NB4 (cell line): ENCODE results near the gene ASIC2.
A peak's percentile ranks its signal among the peaks of the same experiment; 100 is the strongest.

Source experiments
- DNase-seq: peaks from one replicate; pipeline ENCODE4 v3.0.0; 2010; ENCODE audit warnings: low read depth
- H3K4me3 ChIP-seq: one replicate; pipeline ENCODE4 v1.5.1; 2011; ENCODE audit warnings: mild to moderate bottlenecking, low read depth, low read length, moderate library complexity
- MAX ChIP-seq: IDR thresholded peaks from 2 replicates; pipeline ENCODE4 v1.6.1; 2011; ENCODE audit warnings: low read depth, low read length
- MYC ChIP-seq: IDR thresholded peaks from 2 replicates; pipeline ENCODE4 v1.6.1; 2011; ENCODE audit warnings: low read depth, low read length
- POLR2A ChIP-seq: IDR thresholded peaks from 2 replicates; pipeline ENCODE4 v1.6.1; 2011; ENCODE audit warnings: mild to moderate bottlenecking; ENCODE audit not compliant: insufficient read length; ENCODE audit errors: extremely low read depth
- TF ChIP-seq, protein P1 (sequence below): IDR thresholded peaks from one replicate; pipeline ENCODE4 v1.5.1; 2012; ENCODE audit warnings: low read depth, low read length

ASIC2 gene

GRCh38 chr17:33038740-33039139 lies 254.4 kb downstream of the ASIC2 start:
- H3K4me3 ChIP-seq = no peak overlapping the region
- DNase-seq = peak; percentile 52
- TF ChIP-seq MYC (no peak), POLR2A (no peak), MAX (no peak)
- TF ChIP-seq, protein P1, sequence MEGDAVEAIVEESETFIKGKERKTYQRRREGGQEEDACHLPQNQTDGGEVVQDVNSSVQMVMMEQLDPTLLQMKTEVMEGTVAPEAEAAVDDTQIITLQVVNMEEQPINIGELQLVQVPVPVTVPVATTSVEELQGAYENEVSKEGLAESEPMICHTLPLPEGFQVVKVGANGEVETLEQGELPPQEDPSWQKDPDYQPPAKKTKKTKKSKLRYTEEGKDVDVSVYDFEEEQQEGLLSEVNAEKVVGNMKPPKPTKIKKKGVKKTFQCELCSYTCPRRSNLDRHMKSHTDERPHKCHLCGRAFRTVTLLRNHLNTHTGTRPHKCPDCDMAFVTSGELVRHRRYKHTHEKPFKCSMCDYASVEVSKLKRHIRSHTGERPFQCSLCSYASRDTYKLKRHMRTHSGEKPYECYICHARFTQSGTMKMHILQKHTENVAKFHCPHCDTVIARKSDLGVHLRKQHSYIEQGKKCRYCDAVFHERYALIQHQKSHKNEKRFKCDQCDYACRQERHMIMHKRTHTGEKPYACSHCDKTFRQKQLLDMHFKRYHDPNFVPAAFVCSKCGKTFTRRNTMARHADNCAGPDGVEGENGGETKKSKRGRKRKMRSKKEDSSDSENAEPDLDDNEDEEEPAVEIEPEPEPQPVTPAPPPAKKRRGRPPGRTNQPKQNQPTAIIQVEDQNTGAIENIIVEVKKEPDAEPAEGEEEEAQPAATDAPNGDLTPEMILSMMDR = peak; percentile 91

DNA sequence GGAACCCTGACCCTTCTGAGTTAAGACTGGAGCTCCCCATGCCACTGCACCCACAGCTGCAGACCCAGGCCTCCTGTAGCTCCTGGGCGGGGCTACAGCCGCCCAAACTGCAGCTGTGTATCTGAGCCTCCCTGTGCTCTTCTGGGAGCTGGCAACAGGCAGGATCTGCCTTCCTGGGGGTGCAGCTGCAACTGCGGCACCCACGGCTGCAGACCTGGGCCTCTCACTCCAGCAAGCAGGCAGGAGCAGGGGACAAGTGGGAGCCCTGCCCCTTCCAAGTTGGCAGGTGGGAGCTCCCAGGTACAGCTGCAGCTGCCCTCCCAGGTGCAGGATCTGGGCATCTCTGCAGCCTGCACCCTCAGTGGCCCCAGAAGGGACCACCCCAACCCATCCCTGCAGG lies 259.9 kb downstream of the ASIC2 start:
- no peak for DNase-seq
- TF ChIP-seq MAX (no peak), POLR2A (no peak), MYC (no peak)
- TF ChIP-seq, protein P1 = no peak
- H3K4me3 ChIP-seq = no peak overlapping the region

DNA sequence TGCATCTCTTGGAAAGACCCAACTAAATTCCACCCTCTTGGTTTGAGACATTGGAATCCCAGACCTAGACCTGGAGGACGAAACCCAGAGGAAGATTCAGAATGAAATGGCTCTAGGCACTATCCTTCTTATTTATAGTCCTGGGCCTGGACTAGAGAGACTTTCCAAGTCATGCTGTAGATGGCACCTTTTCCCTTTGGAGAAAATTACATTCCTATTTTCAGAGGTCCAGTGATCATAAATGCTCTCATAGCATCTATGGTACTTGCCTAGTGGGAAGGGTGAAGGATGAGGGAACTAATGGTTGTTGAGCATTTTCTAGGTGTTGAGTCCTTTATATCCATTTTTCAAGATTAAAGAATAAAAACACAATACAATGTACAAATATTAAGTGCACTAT lies 264.3 kb downstream of the ASIC2 start:
- no peak overlapping the region for H3K4me3 ChIP-seq
- TF ChIP-seq MYC = no peak
- TF ChIP-seq, protein P1 = no peak
- TF ChIP-seq MAX = no peak
- no peak for TF ChIP-seq POLR2A
- no peak for DNase-seq

GRCh38 chr17:33028061-33028460 lies 265.0 kb downstream of the ASIC2 start:
- TF ChIP-seq, protein P1 = no peak
- TF ChIP-seq MYC (no peak), POLR2A (no peak), MAX (no peak)
- no peak for DNase-seq
- H3K4me3 ChIP-seq = no peak overlapping the region

- TF ChIP-seq MYC (no peak), POLR2A (no peak), MAX (no peak)
- TF ChIP-seq, protein P1 = no peak
- H3K4me3 ChIP-seq = no peak overlapping the region
- DNase-seq = no peak
Observed at GRCh38 chr17:33024688-33025486, 268.2 kb downstream of the ASIC2 start.

- no peak overlapping the region for H3K4me3 ChIP-seq
- DNase-seq = no peak
- TF ChIP-seq MAX = no peak
- TF ChIP-seq, protein P1 = no peak
- TF ChIP-seq POLR2A = no peak
- TF ChIP-seq MYC = no peak
Observed at GRCh38 chr17:33023790-33024189, 269.3 kb downstream of the ASIC2 start.
